ENCODE measurements around the gene GPS1.

- TF ChIP-seq, protein P1, sequence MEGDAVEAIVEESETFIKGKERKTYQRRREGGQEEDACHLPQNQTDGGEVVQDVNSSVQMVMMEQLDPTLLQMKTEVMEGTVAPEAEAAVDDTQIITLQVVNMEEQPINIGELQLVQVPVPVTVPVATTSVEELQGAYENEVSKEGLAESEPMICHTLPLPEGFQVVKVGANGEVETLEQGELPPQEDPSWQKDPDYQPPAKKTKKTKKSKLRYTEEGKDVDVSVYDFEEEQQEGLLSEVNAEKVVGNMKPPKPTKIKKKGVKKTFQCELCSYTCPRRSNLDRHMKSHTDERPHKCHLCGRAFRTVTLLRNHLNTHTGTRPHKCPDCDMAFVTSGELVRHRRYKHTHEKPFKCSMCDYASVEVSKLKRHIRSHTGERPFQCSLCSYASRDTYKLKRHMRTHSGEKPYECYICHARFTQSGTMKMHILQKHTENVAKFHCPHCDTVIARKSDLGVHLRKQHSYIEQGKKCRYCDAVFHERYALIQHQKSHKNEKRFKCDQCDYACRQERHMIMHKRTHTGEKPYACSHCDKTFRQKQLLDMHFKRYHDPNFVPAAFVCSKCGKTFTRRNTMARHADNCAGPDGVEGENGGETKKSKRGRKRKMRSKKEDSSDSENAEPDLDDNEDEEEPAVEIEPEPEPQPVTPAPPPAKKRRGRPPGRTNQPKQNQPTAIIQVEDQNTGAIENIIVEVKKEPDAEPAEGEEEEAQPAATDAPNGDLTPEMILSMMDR (IDR thresholded peaks at IDR 0.05): no peak
- TF ChIP-seq EZH2 (IDR thresholded peaks at IDR 0.05; ENCODE audit: borderline replicate concordance, insufficient read depth, low read depth, low read length, poor library complexity, severe bottlenecking): no peak
Observed at GRCh38 chr17:82062984-82063368, 11.3 kb downstream of the GPS1 start.
